D721Med (cell line): ENCODE results near the gene TTLL5.

Experiments used
- DNase-seq: peaks from one replicate; pipeline ENCODE4 v3.0.0; 2011; ENCODE audit warnings: low spot score; ENCODE audit not compliant: insufficient read length
- FAIRE-seq: peaks from 2 replicates; lab custom pipeline; 2011; peaks lifted over from hg19 to GRCh38; lab: Jason Lieb, UNC
- TF ChIP-seq, protein P1 (sequence below): IDR thresholded peaks from 2 replicates; pipeline ENCODE4 v1.5.1; 2012; ENCODE audit warnings: mild to moderate bottlenecking, control low read depth; ENCODE audit not compliant: insufficient read depth; ENCODE audit errors: missing control alignments

Gene TTLL5

DNA sequence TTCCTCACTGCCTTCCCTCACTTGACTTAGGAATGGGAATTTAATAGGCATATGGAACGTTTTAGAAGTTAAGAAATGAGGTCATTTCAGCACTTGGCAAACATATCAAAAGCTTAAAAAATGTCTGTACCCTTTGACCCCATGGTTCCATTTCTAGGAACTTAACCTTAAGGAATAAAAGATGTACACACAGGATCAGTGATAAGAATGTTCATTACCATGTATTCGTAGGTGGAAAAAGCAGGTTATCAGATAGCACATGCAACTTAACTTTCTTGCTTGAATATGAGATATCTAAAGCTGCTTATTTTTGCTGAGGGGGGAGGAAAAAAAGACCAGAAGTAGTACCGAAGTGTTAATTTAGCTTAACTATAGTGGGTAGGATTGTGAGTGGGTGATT lies 57.2 kb downstream of the TTLL5 start:
- TF ChIP-seq, protein P1, sequence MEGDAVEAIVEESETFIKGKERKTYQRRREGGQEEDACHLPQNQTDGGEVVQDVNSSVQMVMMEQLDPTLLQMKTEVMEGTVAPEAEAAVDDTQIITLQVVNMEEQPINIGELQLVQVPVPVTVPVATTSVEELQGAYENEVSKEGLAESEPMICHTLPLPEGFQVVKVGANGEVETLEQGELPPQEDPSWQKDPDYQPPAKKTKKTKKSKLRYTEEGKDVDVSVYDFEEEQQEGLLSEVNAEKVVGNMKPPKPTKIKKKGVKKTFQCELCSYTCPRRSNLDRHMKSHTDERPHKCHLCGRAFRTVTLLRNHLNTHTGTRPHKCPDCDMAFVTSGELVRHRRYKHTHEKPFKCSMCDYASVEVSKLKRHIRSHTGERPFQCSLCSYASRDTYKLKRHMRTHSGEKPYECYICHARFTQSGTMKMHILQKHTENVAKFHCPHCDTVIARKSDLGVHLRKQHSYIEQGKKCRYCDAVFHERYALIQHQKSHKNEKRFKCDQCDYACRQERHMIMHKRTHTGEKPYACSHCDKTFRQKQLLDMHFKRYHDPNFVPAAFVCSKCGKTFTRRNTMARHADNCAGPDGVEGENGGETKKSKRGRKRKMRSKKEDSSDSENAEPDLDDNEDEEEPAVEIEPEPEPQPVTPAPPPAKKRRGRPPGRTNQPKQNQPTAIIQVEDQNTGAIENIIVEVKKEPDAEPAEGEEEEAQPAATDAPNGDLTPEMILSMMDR: no peak
- no peak for DNase-seq
- FAIRE-seq: no peak

DNA sequence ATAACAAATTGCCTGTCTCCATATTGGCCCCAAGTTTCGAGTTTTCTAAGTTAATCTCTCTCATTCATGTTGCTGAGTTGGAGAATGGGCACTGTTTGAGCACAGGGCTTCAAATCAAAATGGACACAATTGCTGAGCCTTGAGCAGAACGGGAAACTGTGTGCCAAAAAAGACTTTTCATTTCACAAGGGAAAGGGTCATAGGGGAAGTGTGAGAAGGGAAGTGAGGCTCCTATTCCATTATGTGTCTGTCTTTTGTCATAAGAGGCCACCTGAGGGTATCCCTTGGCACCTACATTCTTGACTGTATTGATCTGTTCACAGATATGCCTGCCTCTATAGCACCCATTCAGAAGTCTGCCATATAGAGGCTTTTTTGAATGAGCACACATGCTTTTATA lies 59.1 kb downstream of the TTLL5 start:
- DNase-seq: no peak
- TF ChIP-seq, protein P1: no peak
- no peak for FAIRE-seq

DNA sequence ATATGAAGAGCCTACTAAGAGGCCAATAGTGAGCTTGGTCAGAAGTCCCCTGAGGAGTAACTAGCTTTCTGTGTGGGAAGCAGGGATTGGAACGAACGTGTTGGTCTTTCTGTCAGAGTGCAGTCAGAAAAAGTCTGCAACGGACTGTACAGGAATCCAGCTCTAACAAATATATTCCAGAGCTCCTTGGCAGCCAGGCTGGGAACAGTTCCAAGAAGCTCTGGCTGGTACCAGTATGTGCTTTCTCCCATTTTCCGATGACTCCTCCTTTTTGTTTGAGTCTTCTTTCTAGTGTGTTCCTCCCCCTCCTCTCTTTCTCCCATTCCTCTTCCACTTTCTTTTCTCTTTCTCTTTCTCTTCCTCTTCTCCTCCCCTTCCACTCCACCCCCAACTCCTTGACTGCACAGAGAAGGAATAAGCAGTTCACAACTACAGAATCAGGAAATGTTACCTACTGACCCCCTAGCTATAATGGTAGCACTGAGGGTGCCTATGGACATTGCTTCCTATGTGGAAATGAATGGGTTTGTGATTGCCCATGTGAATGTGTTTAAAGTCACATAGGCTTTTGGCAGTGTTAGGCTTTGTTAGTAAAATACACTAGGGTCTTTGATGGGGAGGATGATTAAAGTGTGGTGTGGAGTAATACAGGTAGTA lies 59.9 kb downstream of the TTLL5 start:
- no peak for DNase-seq
- no peak for FAIRE-seq
- TF ChIP-seq, protein P1: no peak

DNA sequence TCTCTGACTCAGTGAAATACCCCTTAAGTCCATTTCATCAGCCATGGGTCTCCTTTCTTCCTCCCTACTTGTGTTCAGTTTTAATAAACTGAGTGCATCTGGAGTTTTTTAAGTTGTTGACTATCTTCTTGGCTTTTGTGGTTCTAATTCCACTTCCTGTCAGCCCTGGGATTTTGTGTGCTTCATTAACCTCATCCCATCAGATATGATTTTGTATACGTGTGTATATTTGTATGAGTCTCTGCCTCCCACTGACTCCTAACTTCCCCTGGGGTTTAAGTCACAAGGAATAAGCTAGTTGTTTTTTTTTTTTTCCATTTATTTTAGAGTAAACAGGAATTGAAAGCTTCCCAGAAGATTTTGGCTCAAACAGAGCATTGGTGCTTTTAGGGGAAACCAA lies 62.7 kb downstream of the TTLL5 start:
- TF ChIP-seq, protein P1: no peak
- FAIRE-seq (no peak), DNase-seq (no peak)

DNA sequence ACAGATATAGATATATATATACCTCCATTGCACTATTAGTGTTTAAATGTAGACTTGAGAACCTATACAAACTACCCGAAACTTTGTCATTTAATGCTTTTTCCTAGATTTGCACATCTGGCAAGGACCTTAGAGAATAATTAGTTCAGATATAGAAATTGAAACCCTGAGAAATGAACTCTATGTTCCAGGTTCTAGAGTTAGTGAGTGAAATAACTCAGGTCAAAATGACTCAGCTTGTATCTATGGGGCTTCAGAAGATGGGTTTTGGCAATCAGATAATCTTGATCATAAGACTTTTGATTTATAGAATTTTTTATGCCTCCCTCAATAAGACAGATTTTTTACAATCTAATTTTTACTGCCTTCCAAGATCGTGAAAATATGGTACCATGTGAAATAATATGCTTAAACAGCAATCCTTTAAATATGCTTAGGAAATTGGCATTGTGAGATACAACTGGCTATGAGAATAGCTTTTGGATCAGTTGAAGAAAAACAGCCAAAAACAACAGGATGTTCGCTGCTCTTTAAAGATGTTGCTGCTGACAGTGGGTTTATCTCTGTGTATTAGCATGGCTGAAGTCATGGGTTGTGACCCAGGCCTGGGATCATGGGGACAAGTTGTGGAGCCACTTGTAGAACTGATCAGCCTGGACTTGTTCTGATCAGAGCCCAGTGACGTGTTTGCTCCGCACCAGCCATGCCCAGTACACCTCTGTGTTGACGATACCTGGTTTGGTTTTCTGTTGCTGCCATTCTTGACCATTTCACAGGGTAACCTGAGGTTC lies 63.6 kb downstream of the TTLL5 start:
- TF ChIP-seq, protein P1: no peak
- no peak for DNase-seq
- FAIRE-seq: no peak

DNA sequence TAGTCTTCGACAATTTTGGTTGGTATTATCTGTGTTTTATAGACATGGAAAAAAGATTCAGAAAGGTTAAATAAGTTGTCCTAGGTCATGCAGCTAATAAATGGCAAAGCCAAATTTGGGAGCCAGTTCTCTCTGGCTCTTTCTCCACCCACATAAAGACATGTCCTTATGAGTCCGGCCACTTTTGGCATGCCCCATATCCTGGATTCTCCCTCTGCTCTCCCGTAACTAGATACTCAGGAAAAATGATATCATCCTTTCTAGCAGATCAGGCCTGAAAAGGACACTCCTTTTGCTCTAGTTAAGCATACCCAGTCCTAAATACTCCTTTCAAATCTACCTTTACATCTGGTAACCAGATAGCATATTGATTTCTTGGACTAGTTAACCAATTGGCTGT lies 64.4 kb downstream of the TTLL5 start:
- FAIRE-seq (no peak), DNase-seq (no peak)
- TF ChIP-seq, protein P1: no peak

DNA sequence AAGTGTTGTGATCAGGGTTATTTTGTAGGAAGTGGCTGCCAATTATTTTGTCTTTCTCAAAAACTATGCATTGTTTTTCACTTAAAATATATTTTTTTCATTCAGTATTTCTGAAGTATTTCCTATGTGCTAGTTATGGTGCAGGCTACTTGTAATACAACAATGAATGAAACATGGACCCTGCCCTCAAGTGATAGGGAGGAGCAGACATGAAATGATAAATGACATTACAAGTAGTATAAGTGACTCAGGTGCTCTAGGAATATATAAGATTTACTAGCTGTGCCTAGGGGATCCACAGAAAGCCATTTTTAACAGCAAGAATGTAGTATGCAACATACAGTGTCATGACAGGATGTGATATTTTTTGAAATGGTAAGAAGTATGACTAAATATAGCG lies 65.3 kb downstream of the TTLL5 start:
- FAIRE-seq: no peak
- DNase-seq: no peak
- TF ChIP-seq, protein P1: no peak
